Small intestine (tissue), 7 donors: ENCODE measurements around the gene SSMEM1. TPM values are rescaled to one million over a fixed set of nuclear protein-coding genes. Genes with fewer than 3 reads are reported as not detected.

Experiments used
- DNase-seq, 2 donors: peaks; one replicate each; pipeline versions ENCODE4 v3.0.0 to v3.0.0-alpha.2; 2013
- FAIRE-seq: peaks from 2 replicates; lab custom pipeline; 2012; peaks lifted over from hg19 to GRCh38; lab: Jason Lieb, UNC
- H3K27ac ChIP-seq, 3 donors: one replicate each; pipeline ENCODE4 v1.5.1; 2013; ENCODE audit warnings: low read length in 2 of 3, mild to moderate bottlenecking in 2 of 3, control low read depth in 1 of 3, inconsistent platforms in 1 of 3, low read depth in 1 of 3, moderate library complexity in 1 of 3
- H3K27me3 ChIP-seq, 3 donors: one replicate each; pipeline ENCODE4 v1.6.1; 2013; ENCODE audit warnings: low read length in 3 of 3, inconsistent platforms in 1 of 3; ENCODE audit not compliant: control insufficient read depth in 3 of 3, insufficient read depth in 3 of 3
- H3K36me3 ChIP-seq, 3 donors: one replicate each; pipeline ENCODE4 v1.6.1; 2013; ENCODE audit warnings: low read length in 3 of 3, inconsistent platforms in 1 of 3, low read depth in 1 of 3, mild to moderate bottlenecking in 1 of 3, moderate library complexity in 1 of 3; ENCODE audit not compliant: control insufficient read depth in 3 of 3, insufficient read depth in 2 of 3
- H3K4me1 ChIP-seq, 3 donors: one replicate each; pipeline ENCODE4 v1.6.1; 2013; ENCODE audit warnings: low read length in 2 of 3, inconsistent platforms in 1 of 3, low read depth in 1 of 3, mild to moderate bottlenecking in 1 of 3, moderate library complexity in 1 of 3; ENCODE audit not compliant: control insufficient read depth in 3 of 3, insufficient read depth in 2 of 3
- H3K4me3 ChIP-seq, 3 donors: one replicate each; pipeline ENCODE4 v1.5.1; 2013; ENCODE audit warnings: low read length in 3 of 3, control low read depth in 1 of 3, inconsistent platforms in 1 of 3, low read depth in 1 of 3, mild to moderate bottlenecking in 1 of 3, moderate library complexity in 1 of 3
- H3K9me3 ChIP-seq, 2 donors: one replicate each; pipeline ENCODE4 v1.6.1; 2013; ENCODE audit warnings: low read depth in 1 of 2, low read length in 1 of 2; ENCODE audit not compliant: control insufficient read depth in 2 of 2, insufficient read depth in 1 of 2
- WGBS, 3 donors: extraction: QIAGEN DNeasy Blood & Tissue Kit; methylation state at CpG; one replicate each; pipeline ENCODE4 v1.1.7; 2013; 5-methylcytosine and 5-hydroxymethylcytosine counted together
- polyA plus RNA-seq, 4 donors: library from polyadenylated mRNA; stranded (reverse) in 3 of 4; unstranded in 1 of 4; fragments of 200-250 nt in 3 of 4; fragments of 120-200 nt in 1 of 4; gene quantifications; one replicate each; pipeline versions ENCODE4 v1.2.1 to v1.2.3, GENCODE V29; 2013
- donor health status: healthy with polysubstance abuse.
- donor health status: control.
- donor health status: control.
- donor health status: Bipolar disorder and iron deficiency.
- donor health status: healthy.

Gene SSMEM1
- polyA plus RNA-seq, 4 donors = not detected

- WGBS, 3 donors = 29 to 66% (median 36%) methylated on average over 7 of the region's 7 CpGs
- peaks cover 0 to 19% (median 4%) of the 10 kb centered on the region in 3 donors for H3K36me3 ChIP-seq
- DNase-seq = peak; percentile 88 to 95
- no peak overlapping the region for H3K4me3 ChIP-seq
- no peak for FAIRE-seq
- no peaks in the 10 kb centered on the region for H3K27me3 ChIP-seq
- H3K9me3 ChIP-seq = no peaks in the 10 kb centered on the region
- H3K4me1 ChIP-seq = peaks cover 2 to 7% (median 3%) of the 10 kb centered on the region in 3 donors
- H3K27ac ChIP-seq = peak overlapping the region in 1 of 3 donors; percentile 50
These were observed 5.9 kb upstream of the SSMEM1 start for GRCh38 chr7:130201796-130202195.

GRCh38 chr7:130205084-130205947 is 2.3 kb upstream of the SSMEM1 start, which contains the start of gene TMEM209:
Gene TMEM209 (minus strand): TSS chr7:130205406. CDS start chr7:130205375, 31 bp downstream.
- no peaks in the 10 kb centered on the region for H3K27me3 ChIP-seq
- H3K27ac ChIP-seq = peak within 1 kb of the TSS; percentile 81 to 98 (median 90)
- H3K9me3 ChIP-seq = no peaks in the 10 kb centered on the region
- no peak for FAIRE-seq
- peaks cover 0 to 10% (median 0%) of the 10 kb centered on the region in 3 donors for H3K36me3 ChIP-seq
- DNase-seq = peak; percentile 97 to 98
- H3K4me1 ChIP-seq = peaks cover 2 to 7% (median 3%) of the 10 kb centered on the region in 3 donors
- WGBS, 3 donors = 9 to 11% (median 10%) methylated on average over 44 of the region's 44 CpGs
- peak within 1 kb of the TSS; percentile 65 to 97 (median 79) for H3K4me3 ChIP-seq

GRCh38 chr7:130207033-130207432 is 627 bp upstream of the SSMEM1 start:
- no peaks in the 10 kb centered on the region for H3K9me3 ChIP-seq
- H3K27ac ChIP-seq = no peak overlapping the region
- H3K36me3 ChIP-seq = peaks cover 0 to 3% (median 0%) of the 10 kb centered on the region in 3 donors
- no peak overlapping the region for H3K4me3 ChIP-seq
- H3K27me3 ChIP-seq = no peaks in the 10 kb centered on the region
- no peak for DNase-seq
- H3K4me1 ChIP-seq = peaks cover 2 to 7% (median 3%) of the 10 kb centered on the region in 3 donors
- no peak for FAIRE-seq
- 84 to 88% (median 87%) methylated on average over 5 of the region's 5 CpGs for WGBS, 3 donors

GRCh38 chr7:130208516-130208915 is 856 bp downstream of the SSMEM1 start:
- WGBS, 3 donors = 75 to 91% (median 81%) methylated on average over 2 of the region's 2 CpGs
- Histone ChIP-seq H3K4me3 (no peak overlapping the region), H3K27ac (no peak overlapping the region), H3K4me1 (peaks cover 2 to 3% (median 3%) of the 10 kb centered on the region in 3 donors), H3K36me3 (no peaks in the 10 kb centered on the region), H3K27me3 (no peaks in the 10 kb centered on the region), H3K9me3 (no peaks in the 10 kb centered on the region)
- FAIRE-seq (no peak), DNase-seq (no peak)

GRCh38 chr7:130210181-130210935 is 2.7 kb downstream of the SSMEM1 start:
- FAIRE-seq = no peak
- no peak overlapping the region for H3K27ac ChIP-seq
- no peaks in the 10 kb centered on the region for H3K27me3 ChIP-seq
- H3K4me3 ChIP-seq = no peak overlapping the region
- no peaks in the 10 kb centered on the region for H3K36me3 ChIP-seq
- no peaks in the 10 kb centered on the region for H3K9me3 ChIP-seq
- no peak for DNase-seq
- H3K4me1 ChIP-seq = no peaks in the 10 kb centered on the region
- WGBS, 3 donors = 72 to 82% (median 81%) methylated on average over 5 of the region's 5 CpGs

- H3K27me3 ChIP-seq = no peaks in the 10 kb centered on the region
- no peaks in the 10 kb centered on the region for H3K36me3 ChIP-seq
- H3K9me3 ChIP-seq = no peaks in the 10 kb centered on the region
- no peak overlapping the region for H3K27ac ChIP-seq
- no peak overlapping the region for H3K4me3 ChIP-seq
- WGBS, 3 donors = 31 to 78% (median 47%) methylated on average over 1 of the region's 1 CpG
- peaks cover 0 to 9% (median 4%) of the 10 kb centered on the region in 3 donors for H3K4me1 ChIP-seq
- peak in 1 of 2 donors; percentile 44 for DNase-seq
- no peak for FAIRE-seq
These were observed 6.2 kb downstream of the SSMEM1 start for GRCh38 chr7:130213828-130214227.

- Histone ChIP-seq H3K27ac (no peak overlapping the region), H3K4me1 (peaks cover 0 to 12% (median 6%) of the 10 kb centered on the region in 3 donors), H3K4me3 (no peak overlapping the region), H3K36me3 (no peaks in the 10 kb centered on the region), H3K27me3 (no peaks in the 10 kb centered on the region), H3K9me3 (no peaks in the 10 kb centered on the region)
- DNase-seq (no peak), FAIRE-seq (no peak)
- 92 to 96% (median 93%) methylated on average over 9 of the region's 9 CpGs for WGBS, 3 donors
These were observed 8.4 kb downstream of the SSMEM1 start for GRCh38 chr7:130216025-130216424.

- H3K4me1 ChIP-seq = peaks cover 0 to 12% (median 6%) of the 10 kb centered on the region in 3 donors
- no peaks in the 10 kb centered on the region for H3K9me3 ChIP-seq
- no peak overlapping the region for H3K4me3 ChIP-seq
- H3K27me3 ChIP-seq = no peaks in the 10 kb centered on the region
- H3K36me3 ChIP-seq = no peaks in the 10 kb centered on the region
- H3K27ac ChIP-seq = no peak overlapping the region
- WGBS, 3 donors = 82 to 100% (median 83%) methylated on average over 1 of the region's 1 CpG
- DNase-seq = no peak
- FAIRE-seq = no peak
These were observed 9.1 kb downstream of the SSMEM1 start for GRCh38 chr7:130216750-130217149.
